Measurements from ENCODE around the gene RAB15. TPM values are rescaled to one million over a fixed set of nuclear protein-coding genes. Genes with fewer than 3 reads are reported as not detected.

Gene RAB15
- total RNA-seq, 1 donor from 2014 or later, result 98.4 TPM

- H3K36me3 Mint-ChIP-seq (ENCODE audit: low read depth), result no peaks in the 10 kb centered on the region
- no peak overlapping the region for H3K4me3 Mint-ChIP-seq (ENCODE audit: unreplicated experiment)
- no peak for DNase-seq (ENCODE audit: low spot score)
- no peaks in the 10 kb centered on the region for H3K27me3 Mint-ChIP-seq (ENCODE audit: low read depth)
- H3K27ac Mint-ChIP-seq (ENCODE audit: unreplicated experiment), result no peak overlapping the region
- H3K4me1 Mint-ChIP-seq (ENCODE audit: low read depth), result peaks cover 22% of the 10 kb centered on the region
- no peak for TF ChIP-seq CTCF (IDR thresholded peaks at IDR 0.05)
- no peaks in the 10 kb centered on the region for H3K9me3 Mint-ChIP-seq (ENCODE audit: low read depth)
Measured at GRCh38 chr14:64995291-64995690, 23.2 kb upstream of the RAB15 start.

GRCh38 chr14:64994540-64994939 lies 22.4 kb upstream of the RAB15 start:
- Mint-ChIP-seq H3K27me3 (ENCODE audit: low read depth) (no peaks in the 10 kb centered on the region), H3K4me3 (ENCODE audit: unreplicated experiment) (no peak overlapping the region), H3K9me3 (ENCODE audit: low read depth) (no peaks in the 10 kb centered on the region), H3K36me3 (ENCODE audit: low read depth) (no peaks in the 10 kb centered on the region), H3K27ac (ENCODE audit: unreplicated experiment) (no peak overlapping the region), H3K4me1 (ENCODE audit: low read depth) (peaks cover 18% of the 10 kb centered on the region)
- DNase-seq (ENCODE audit: low spot score), result no peak
- TF ChIP-seq CTCF (IDR thresholded peaks at IDR 0.05), result no peak

GRCh38 chr14:64993266-64993930 lies 21.3 kb upstream of the RAB15 start:
- DNase-seq (ENCODE audit: low spot score), result no peak
- Mint-ChIP-seq H3K27ac (ENCODE audit: unreplicated experiment) (no peak overlapping the region), H3K36me3 (ENCODE audit: low read depth) (no peaks in the 10 kb centered on the region), H3K4me1 (ENCODE audit: low read depth) (peaks cover 13% of the 10 kb centered on the region), H3K9me3 (ENCODE audit: low read depth) (no peaks in the 10 kb centered on the region), H3K27me3 (ENCODE audit: low read depth) (no peaks in the 10 kb centered on the region), H3K4me3 (ENCODE audit: unreplicated experiment) (no peak overlapping the region)
- TF ChIP-seq CTCF (IDR thresholded peaks at IDR 0.05), result no peak

- Mint-ChIP-seq H3K27ac (ENCODE audit: unreplicated experiment) (no peak overlapping the region), H3K4me3 (ENCODE audit: unreplicated experiment) (no peak overlapping the region), H3K9me3 (ENCODE audit: low read depth) (no peaks in the 10 kb centered on the region), H3K4me1 (ENCODE audit: low read depth) (peaks cover 17% of the 10 kb centered on the region), H3K27me3 (ENCODE audit: low read depth) (no peaks in the 10 kb centered on the region), H3K36me3 (ENCODE audit: low read depth) (no peaks in the 10 kb centered on the region)
- no peak for DNase-seq (ENCODE audit: low spot score)
- TF ChIP-seq CTCF (IDR thresholded peaks at IDR 0.05), result no peak
Measured at GRCh38 chr14:64992328-64992885, 20.3 kb upstream of the RAB15 start.

GRCh38 chr14:64990939-64991338 lies 18.8 kb upstream of the RAB15 start:
- no peak for TF ChIP-seq CTCF (IDR thresholded peaks at IDR 0.05)
- DNase-seq (ENCODE audit: low spot score), result no peak
- no peaks in the 10 kb centered on the region for H3K9me3 Mint-ChIP-seq (ENCODE audit: low read depth)
- H3K4me1 Mint-ChIP-seq (ENCODE audit: low read depth), result peaks cover 24% of the 10 kb centered on the region
- H3K4me3 Mint-ChIP-seq (ENCODE audit: unreplicated experiment), result no peak overlapping the region
- no peaks in the 10 kb centered on the region for H3K27me3 Mint-ChIP-seq (ENCODE audit: low read depth)
- no peaks in the 10 kb centered on the region for H3K36me3 Mint-ChIP-seq (ENCODE audit: low read depth)
- H3K27ac Mint-ChIP-seq (ENCODE audit: unreplicated experiment), result no peak overlapping the region
